Measurements from ENCODE around the gene FAM32A. TPM values are rescaled to one million over a fixed set of nuclear protein-coding genes. Genes with fewer than 3 reads are reported as not detected.

The FAM32A gene
- total RNA-seq, 2 donors from 2014 or later, result 29.6 to 44.5 TPM

- Histone ChIP-seq H3K4me3 (no peak overlapping the region), H3K4me1 (no peaks in the 10 kb centered on the region), H3K27ac (no peak overlapping the region), H3K27me3 (no peaks in the 10 kb centered on the region), H3K36me3 (replicated peaks in 1 of 2; ENCODE audit: insufficient read depth in 1 of 2, low read depth in 2 of 2) (peaks cover 0 to 3% of the 10 kb centered on the region in 2 donors), H3K9me3 (peaks cover 0 to 14% (median 0%) of the 10 kb centered on the region in 3 donors)
- WGBS, 2 donors, result 88 to 92% methylated on average over 3 of the region's 3 CpGs
- ATAC-seq (no peak), DNase-seq (no peak)
- intact Hi-C loops (cut with DNase I), result no loop called here
- TF ChIP-seq POLR2A (IDR thresholded peaks at IDR 0.05), result no peak
- no peak for TF ChIP-seq CTCF (IDR thresholded peaks at IDR 0.05)
Measured at GRCh38 chr19:16222806-16223205, 37.6 kb downstream of the FAM32A start.

DNA sequence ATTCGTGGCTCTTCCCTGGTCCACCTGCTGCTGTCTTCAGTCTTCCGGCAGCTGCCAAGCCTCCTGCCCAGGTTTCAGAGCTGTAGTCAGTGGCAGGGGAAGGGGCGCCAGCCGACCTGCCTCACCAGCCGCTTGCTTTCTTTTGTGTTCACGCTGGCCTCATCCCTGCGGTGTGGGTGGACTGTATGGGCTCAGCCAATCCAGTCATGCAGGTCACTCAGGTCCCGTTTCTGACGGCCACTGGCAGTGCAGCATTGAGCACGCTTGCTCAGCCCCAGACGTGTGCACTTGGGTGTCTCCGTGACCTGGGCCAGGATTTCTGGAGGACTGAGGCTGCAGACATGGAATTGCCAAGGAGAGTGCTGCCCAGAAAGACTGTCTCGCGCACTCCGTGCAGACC is 38.5 kb downstream of the FAM32A start:
- ATAC-seq (no peak), DNase-seq (no peak)
- WGBS, 2 donors, result 80 to 89% methylated on average over 11 to 15 of the region's 15 CpGs
- intact Hi-C loops (cut with DNase I), result no loop called here
- H3K36me3 ChIP-seq (replicated peaks in 1 of 2; ENCODE audit: insufficient read depth in 1 of 2, low read depth in 2 of 2), result peaks cover 0 to 9% of the 10 kb centered on the region in 2 donors
- H3K4me1 ChIP-seq, result no peaks in the 10 kb centered on the region
- H3K27me3 ChIP-seq, result no peaks in the 10 kb centered on the region
- no peak overlapping the region for H3K4me3 ChIP-seq
- H3K27ac ChIP-seq, result no peak overlapping the region
- peaks cover 0 to 14% (median 0%) of the 10 kb centered on the region in 3 donors for H3K9me3 ChIP-seq
- TF ChIP-seq CTCF (IDR thresholded peaks at IDR 0.05) (no peak), POLR2A (IDR thresholded peaks at IDR 0.05) (no peak)

DNA sequence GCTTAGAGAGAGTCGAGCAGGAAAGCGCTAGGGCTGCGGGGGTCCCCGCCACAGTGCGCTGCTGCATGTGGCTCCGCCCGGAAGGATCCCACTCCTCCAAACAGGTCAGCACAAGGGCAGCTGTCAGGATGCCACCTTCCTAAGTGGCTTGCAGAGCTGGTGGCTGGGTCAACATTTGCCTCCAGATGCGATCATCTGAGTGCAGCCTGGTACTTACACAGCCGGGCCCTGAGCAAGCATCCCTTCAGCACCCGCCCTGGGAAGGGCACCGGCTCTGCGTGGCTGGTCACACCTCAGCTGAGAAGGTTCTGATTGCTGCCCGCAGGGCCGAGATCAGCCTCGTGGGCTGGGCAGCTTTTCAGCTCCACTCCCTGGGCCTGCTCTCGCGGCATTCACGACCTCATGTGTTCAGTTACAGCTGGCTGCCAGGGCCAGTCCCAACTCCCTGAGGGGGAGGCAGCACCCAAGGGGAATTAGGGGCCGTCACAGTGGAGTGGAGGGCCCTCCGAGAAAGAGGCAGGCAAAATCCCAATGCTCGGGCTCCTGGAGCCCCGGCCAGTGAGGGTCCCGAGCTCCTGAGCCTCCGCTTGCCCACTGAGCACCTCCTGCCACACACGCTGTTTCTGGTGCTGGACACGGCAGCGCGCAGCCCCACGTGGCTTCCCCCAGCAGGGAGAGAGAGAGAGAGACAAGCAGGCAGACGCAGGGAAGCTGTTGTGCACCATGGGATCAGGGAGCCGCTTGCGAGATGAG is 39.3 kb downstream of the FAM32A start:
- no peak for DNase-seq
- intact Hi-C loops (cut with DNase I), result no loop called here
- no peak overlapping the region for H3K27ac ChIP-seq
- peaks cover 0 to 14% (median 0%) of the 10 kb centered on the region in 3 donors for H3K9me3 ChIP-seq
- no peak overlapping the region for H3K4me3 ChIP-seq
- TF ChIP-seq POLR2A (IDR thresholded peaks at IDR 0.05) (no peak), CTCF (IDR thresholded peaks at IDR 0.05) (no peak)
- H3K4me1 ChIP-seq, result no peaks in the 10 kb centered on the region
- no peaks in the 10 kb centered on the region for H3K27me3 ChIP-seq
- WGBS, 2 donors, result 89 to 93% methylated on average over 24 to 32 of the region's 32 CpGs
- peaks cover 0 to 9% of the 10 kb centered on the region in 2 donors for H3K36me3 ChIP-seq (replicated peaks in 1 of 2; ENCODE audit: insufficient read depth in 1 of 2, low read depth in 2 of 2)
- ATAC-seq, result no peak

DNA sequence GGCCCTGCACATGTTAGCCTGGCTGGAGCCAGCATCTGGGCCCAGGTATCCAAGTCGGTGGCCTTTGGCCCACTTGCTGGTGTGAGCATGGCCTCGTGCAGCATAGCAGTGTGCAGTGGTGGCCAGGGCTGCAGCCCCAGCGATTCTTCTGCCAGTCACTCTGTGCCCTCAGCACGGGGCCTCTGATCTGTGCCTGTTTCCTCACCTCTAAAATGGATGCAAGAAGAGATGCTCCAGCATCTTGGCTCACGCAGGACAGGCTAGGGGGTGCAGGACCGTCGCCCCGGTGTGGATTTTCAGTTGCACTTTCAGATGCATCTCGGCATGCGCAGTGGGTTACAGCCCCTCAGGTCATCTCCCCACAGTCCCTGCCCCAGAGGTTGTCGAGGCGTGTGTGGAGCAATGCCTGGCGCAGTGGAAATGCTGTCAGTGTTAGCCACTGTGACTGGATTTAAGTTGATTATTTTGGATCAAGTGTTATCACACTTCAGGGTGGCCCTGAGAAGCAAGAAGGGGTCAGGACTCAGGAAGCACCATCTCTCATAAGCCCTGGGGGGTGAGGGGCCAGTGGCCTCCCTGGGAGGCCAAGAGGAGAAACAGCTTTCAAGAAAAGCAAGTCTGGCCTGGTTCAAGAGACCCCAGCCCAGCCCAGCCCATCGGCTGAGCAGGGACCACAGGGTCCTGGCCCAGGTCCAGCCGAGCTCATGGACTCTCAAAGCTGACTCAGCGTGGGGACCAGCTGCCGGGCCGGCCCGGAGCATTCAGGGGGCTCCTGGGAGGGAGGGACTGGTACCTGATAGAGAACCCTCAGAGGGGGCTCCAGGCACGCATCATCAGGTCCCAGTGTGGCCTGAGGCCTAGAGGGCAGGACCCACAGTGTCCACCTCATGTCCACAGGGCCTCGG is 40.3 kb downstream of the FAM32A start:
- TF ChIP-seq POLR2A (IDR thresholded peaks at IDR 0.05), result no peak
- TF ChIP-seq CTCF (IDR thresholded peaks at IDR 0.05), result no peak
- no peaks in the 10 kb centered on the region for H3K4me1 ChIP-seq
- no peak overlapping the region for H3K27ac ChIP-seq
- intact Hi-C loops (cut with DNase I), result no loop called here
- WGBS, 2 donors, result 91 to 94% methylated on average over 5 to 15 of the region's 21 CpGs
- peaks cover 0 to 9% (median 0%) of the 10 kb centered on the region in 3 donors for H3K9me3 ChIP-seq
- no peak for DNase-seq
- H3K36me3 ChIP-seq (replicated peaks in 1 of 2; ENCODE audit: insufficient read depth in 1 of 2, low read depth in 2 of 2), result peaks cover 0 to 13% of the 10 kb centered on the region in 2 donors
- no peaks in the 10 kb centered on the region for H3K27me3 ChIP-seq
- no peak for ATAC-seq
- no peak overlapping the region for H3K4me3 ChIP-seq

Data from body of pancreas (tissue), 4 donors.